Fibroblast of the conjunctiva (primary cell): ENCODE measurements around the gene ATM.
"Not testable (repeated sequence)": the region's sequence is repeated elsewhere in the genome, so short reads cannot be mapped to it uniquely, and the experiment has no call there.

Source experiments
- DNase-seq: peaks from one replicate; pipeline ENCODE4 v3.0.0-alpha.2; 2010; ENCODE audit warnings: low read depth

ATM gene

DNA sequence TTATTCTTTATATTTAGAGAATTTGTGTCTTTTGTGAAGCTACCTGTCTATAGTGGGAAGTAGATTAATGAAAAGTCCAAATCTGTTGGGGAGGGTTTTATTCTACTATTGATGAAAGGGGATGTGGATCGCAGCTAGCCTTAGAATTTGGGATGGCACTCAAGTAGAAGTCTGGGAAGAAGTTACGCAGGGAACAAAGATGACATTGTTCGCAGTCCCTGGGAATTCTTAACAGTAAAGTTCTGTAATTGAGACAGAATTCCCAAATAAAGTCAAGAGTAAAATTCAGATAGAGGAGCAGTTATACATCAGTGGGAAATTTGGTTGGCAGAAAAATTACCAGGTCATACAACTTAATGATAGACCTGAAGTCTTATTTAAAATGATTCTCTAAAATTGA, 64.1 kb downstream of the ATM start:
- no peak for DNase-seq

DNA sequence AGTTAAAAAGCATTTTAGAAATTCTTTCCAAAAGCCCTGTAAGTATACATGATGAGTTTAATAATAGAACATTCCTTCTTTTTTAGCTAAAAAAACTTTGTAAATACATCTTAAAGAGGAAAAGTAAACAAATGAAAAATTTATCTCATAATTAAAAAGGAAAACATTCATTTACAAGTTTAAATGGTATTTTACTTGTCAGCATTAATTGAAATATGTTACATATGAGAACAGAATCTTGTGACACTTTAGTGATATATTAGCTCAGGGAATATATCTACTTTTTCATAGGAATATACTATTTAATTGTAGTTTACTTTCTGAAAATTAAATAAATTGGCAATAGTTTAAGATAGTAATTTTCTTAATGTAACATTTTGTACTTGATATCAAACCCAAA, 66.2 kb downstream of the ATM start:
- DNase-seq: not testable (repeated sequence)

DNA sequence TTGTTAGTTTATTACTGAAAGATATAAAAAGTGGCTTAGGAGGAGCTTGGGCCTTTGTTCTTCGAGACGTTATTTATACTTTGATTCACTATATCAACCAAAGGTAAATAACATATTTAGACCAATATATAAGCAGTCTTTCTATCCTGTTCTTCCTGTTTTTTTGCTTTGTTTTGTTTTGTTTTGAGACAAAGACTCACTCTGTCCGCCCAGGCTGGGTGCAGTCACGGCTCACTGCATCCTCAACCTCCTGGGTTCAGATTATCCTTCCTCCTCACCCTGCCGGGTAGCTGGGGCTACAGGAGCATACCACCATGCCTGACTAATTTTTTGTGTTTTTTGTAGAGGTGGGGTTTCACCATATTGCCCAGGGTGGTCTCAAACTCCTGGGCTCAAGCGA, 66.8 kb downstream of the ATM start:
- no peak for DNase-seq

DNA sequence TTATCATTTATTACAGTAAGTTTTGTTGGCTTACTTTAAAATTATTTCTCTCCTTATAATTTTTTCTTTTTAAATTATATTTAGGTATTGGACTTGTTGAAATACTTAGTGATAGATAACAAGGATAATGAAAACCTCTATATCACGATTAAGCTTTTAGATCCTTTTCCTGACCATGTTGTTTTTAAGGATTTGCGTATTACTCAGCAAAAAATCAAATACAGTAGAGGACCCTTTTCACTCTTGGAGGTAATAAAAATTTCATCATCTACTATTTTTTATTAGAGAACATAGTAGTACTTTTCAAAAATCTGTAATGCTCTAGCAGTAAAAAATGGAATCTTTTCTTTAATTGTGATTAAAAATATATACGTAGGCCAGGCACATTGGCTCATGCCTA, 70.4 kb downstream of the ATM start:
- DNase-seq: no peak

DNA sequence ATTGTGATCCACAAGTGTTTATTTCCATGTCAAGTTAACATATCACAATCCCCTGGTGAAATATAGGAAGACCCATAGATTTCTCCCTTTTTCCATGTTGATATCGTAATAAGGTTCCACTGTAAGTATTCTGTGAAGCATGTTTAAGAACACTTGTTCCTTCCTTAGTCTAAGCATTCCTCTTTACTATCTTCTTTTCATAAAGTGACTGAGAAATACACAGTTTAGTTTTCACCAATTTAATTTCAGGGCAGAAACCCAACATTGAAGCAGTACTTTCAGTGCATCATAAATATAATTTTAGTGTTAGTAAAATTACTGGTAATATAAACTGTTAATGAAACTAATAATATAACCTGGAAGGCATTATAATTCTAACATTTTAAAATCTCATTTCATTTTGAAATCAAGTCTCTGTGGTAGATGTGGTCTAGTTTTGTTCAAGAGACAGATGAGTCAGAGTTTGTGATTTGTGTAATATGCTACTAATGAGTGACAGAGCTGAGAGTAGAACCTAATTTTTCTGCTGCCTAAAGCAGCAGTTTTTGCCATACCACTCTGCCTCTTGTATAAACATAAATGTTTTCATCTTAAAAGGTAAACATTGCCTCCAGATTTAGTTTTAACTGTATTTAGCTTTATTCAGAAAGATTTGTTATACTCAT, 79.4 kb downstream of the ATM start:
- no peak for DNase-seq

DNA sequence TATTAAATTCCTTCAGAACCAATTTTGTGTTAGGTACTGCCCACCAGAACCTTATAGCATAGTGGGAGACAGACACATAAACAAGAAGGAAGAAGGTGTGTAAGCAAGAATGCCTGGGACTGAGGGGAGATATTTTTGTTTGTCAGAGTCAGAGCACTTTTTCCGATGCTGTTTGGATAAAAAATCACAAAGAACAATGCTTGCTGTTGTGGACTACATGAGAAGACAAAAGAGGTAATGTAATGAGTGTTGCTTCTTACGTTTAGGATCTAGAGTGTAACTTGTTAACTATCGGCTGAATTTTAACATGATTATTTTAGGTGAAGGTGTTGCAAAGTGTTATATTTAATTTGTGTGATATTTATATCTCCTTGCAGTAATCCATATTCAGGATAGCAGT, 84.9 kb downstream of the ATM start:
- no peak for DNase-seq

DNA sequence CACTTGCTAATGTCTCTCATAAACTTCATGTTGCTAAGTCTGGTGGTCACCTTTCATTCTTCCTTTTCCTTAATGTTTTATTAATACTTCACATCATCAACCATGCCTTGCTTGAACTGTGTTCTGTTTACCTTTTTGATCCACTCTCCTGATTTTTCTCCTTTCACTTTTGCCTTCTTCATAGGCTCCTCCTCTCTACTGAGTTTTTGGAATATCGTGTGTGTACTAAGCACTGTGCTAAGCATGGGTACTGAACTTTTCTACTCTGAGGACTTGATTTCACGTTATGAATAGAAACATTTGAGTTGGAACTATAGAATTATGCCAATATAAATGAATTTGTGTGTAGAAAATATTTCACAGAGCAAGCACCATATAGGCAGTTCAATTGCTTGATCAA, 90.6 kb downstream of the ATM start:
- DNase-seq: no peak

DNA sequence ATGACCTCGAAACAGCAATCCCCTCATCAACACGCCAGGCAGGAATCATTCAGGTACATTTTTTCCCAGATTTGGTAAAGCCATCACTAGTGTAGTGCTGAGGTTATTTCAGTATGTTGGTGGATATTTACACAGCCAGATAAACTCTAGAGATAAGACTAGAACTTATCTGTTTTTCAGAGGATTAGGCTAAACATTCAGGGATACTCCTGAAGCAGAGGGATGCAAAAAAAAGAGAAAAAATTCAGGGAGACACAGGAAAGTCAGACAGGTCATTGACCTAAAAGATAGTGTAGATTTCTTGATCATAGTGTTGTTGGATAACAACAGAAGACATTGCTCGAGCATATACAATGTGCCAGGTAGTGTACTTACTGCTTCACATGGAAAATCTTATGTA, 93.2 kb downstream of the ATM start:
- no peak for DNase-seq

DNA sequence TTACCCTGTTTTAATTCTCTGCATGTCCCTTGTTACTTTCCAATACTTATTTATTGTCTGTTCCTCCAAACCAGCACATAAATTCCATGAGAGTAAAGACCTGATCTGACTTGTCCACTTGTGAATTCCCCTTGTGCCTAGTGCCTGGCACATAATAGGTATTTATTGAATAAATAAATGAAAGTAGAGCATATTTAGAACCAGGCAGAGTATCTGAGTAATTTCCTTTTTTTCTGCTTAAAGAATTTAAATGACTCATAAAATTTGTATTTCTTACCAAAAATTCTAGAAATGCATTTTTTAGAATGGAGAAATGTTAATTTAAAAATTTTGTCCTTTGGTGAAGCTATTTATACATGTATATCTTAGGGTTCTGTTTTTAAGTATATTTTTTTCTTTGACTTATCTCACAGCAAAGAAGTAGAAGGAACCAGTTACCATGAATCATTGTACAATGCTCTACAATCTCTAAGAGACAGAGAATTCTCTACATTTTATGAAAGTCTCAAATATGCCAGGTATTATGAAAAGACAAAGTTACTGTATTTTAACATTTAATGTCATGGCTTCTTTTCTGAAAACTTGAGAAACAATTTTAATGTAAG, 96.8 kb downstream of the ATM start:
- DNase-seq: no peak

DNA sequence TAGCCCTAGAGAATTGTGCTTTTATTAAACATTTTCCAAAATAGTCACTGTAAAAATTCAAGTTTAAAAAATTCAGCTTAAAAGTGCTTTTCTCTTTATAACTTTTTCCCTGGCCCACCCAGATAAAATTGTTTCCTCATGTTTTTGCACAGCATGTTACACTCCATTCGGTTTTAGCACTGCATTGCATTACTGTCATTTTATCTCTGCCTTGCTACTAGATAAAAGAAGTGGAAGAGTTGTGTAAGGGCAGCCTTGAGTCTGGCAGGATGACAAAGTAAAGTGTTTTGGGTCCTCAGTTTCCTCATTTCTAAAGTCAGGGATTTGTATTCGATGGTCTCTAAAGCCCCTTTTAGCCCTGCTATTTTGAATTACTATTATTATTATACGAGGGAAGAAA, 99.8 kb downstream of the ATM start:
- DNase-seq: no peak

DNA sequence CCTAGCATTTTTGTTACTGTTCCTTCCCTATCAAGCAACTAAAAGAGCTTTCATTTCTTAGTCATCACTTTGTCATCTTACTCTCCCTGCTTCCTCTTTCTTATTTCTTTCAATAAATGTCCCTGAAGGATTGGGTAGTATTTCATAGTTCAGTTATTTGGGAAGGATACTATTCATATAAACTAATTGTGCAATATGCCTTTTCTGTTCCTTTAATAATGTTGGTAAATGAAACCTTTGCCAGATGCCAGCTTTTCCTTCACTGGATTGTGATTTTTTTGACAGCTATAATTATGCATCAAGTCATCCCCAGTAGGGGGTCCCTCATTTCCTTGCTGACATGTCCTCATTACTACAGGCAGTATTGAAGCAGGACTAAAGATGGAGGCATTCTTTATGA, 101.7 kb downstream of the ATM start:
- no peak for DNase-seq

DNA sequence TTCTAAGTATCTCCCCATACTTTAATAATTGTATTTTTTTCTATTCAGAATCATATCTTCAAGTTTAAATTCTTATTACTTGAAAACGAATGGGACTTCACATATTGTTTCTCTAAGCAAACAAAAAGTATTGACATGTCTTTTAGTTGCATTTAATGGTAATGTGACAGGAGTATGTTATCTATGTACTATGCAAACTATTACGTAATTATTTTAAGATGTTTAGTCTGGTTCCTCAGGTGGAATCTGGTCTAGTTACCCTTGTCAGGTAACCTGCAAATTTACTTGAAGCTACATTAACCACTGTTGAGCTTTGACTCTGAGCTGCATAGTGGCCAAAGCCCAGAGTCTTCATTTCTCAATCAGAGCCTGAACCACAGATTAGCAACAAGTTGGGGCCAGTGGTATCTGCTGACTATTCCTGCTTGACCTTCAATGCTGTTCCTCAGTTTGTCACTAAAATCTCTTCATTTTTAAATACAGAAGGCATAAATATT, 110.6 kb downstream of the ATM start:
- no peak for DNase-seq

DNA sequence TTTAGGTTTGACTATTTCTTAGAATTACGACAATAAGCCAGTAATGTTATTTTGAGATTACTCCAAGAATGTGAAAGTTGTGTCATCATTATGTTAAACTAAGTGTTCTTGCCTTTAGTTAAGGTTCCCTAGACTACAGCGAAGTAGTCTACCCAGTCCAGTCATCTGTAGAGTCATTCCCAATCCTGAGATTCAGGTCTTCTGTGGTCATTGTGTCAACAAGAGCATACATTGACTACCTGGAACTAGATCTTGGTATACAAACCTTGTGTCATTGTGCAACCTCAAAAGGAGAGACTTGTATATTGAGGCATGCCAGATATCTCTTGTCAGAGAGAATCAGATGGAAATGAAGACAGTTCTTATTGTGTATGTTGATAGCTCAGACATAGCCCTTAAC, 115.9 kb downstream of the ATM start:
- no peak for DNase-seq

DNA sequence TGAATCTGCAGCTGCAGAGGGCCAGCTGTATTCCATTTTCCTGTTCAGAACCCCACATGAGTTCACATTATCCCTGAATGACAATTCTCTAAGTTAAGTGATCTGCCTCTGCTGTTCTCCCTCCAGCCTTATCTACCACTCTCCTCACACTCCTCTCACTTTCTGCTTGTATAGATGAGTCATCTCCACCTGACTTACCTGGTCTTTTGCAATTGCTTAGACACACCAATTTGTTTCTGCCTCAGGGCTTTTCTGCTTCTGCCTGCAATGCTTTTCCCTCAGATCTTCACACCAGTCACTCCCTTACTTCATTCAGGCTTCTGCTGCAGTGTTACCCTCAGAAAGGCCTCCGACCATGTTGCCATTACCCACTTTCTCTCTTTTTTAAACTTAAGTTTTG, 118.1 kb downstream of the ATM start:
- DNase-seq: no peak

DNA sequence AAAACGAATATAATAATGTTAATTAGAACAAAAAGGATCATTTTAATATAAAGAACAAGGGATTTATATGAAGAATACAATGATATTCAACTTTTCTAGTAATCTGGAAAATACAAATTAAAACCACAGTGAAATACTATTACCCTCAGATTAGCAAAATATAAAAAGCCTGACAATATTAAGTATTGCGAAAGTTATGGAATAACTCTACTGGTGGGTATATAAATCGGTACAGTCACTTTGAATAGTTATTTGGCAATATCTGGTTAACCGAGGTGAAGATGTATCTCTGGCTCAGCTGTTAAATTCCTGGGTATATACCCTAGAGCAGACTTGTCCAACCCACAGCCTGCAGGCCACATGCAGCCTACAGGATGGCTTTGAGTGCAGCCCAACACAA, 118.8 kb downstream of the ATM start:
- DNase-seq: no peak

DNA sequence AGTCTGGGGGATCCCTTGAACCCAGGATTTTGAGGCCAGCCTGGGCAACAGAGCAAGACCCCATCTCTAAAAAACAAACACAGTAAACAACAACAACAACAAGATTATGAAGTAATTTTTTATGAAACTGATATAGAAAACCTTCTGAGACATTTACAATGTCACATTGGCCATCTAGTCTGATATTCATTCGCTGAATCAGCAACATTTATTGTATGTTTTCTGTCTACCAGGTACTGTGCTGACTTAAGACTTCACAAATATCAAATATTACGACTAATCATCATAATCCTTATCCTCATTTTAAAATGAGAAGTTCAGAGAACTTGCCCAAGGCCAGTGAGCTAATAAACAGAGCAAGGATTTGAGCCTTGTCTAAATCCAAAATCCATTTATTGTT, 120.8 kb downstream of the ATM start:
- DNase-seq: no peak

DNA sequence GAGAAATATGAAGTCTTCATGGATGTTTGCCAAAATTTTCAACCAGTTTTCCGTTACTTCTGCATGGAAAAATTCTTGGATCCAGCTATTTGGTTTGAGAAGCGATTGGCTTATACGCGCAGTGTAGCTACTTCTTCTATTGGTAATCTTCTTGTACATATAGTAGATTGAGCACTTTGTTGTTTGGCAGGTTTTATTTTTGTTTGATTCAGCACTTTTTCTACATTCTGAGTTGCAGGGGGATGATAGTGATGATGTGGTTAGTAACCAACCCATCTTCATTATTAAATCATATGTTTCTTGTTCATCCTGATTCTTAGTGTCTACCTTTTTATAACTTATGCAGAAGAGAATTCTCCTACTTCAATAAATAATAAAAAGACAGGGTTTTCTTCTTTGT, 122.9 kb downstream of the ATM start:
- no peak for DNase-seq

DNA sequence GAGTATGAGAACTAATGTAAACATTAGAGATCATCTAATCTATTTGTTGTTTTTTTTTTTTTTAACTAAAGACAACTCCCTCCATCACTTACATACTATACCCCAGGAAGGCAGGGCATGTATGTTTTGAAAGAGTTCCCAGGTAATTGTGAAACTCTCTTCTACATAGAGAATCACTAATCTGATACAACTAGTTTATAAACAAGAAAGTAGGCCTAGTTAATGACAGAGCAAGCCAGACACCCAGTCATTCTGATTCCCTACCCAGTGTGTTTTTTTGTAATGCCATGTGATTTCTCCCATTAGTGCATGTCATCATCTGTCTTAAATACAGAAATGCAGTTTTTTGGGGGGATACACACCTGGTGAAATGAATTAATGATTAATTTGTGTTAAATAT, 123.6 kb downstream of the ATM start:
- DNase-seq: no peak

DNA sequence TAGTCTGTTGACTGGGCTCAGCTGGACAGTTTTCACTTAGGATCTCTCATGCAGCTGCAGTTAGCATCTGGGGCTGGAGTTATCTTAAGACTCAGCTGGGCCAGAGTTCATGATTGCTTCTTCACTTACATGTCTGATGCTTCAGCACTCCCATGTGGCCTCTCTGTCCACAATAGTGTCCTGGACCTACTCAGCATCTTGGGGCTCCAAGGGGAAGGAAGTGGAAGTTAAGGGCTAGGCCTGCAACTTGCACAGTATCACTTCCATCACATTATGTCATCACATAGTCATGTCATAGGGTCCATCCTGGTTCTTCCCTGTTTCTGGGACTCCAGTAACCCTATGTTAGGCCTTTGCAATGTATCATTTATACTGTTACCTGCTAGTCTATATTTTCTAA, 128.6 kb downstream of the ATM start:
- no peak for DNase-seq

DNA sequence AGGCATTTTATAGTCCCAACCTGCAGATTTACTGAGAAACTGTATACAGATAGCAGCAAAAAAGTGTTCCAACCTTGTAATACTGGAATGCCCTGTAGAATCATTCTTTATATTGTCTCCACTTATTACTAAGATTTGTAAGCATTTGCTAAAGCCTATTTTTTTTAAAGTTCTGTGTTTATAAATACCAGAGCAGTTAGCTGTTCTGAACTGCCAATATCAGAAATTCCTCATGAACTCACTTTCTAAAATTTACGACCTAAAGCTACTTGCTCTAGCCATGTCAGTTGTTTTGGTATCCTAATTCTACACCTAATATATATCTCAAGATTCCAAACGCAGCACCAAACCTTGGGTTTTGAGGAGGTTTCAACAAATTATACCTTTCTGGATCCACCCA, 141.3 kb downstream of the ATM start:
- DNase-seq: no peak

DNA sequence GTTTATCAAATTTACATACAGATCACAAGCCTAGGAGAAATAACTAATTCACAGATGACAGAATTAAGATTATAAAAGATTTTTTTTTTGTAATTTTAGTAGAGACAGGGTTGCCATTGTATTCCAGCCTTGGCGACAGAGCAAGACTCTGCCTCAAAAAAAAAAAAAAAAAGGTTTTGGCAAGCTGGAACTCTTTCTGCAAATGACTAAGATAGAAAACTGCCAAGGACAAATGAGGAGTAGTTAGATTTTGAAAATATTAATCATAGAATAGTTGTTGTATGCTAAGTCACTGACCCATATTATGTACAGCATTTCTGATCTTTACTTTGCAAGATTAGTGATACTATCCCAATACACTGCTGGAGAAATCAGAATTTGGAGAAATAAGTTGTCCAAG, 145.3 kb downstream of the ATM start:
- no peak for DNase-seq

DNA sequence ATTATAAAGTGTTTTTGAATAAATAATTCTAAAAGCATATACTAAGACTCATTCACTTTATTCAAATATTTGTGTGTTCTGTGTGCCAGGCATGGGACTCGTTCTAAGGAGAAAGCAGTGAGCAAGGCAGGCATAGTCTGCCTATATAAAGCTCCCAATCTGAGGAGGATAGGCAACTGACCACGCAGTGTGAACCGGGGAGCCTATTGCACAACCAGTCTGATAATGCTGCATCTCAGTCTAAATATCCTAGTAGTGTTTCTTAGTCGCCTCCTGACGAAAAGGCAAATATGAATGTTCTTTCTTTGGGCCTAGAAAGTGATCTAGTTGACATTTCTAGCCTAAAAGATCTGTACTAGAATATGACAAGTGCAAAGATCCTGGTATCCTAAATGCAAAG, 146.2 kb downstream of the ATM start:
- no peak for DNase-seq

DNA sequence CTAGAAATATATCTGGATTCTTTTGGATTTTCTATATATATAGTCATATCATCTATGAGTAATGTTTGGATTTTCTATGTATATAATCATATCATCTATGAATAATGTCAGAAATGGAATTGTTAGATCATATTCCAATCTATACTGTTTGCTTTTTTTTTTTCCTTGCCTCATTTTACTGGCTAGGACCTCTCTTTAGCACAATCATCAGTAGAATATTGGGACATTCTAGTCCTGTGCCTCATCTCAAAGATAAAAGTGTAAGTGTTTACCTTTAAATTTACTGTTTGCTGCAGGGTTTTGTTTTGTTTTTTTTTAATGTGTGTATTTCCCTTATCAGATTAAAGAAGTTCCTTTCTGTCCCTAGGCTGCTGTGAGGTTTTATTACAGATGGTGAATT, 147.4 kb downstream of the ATM start:
- no peak for DNase-seq

DNA sequence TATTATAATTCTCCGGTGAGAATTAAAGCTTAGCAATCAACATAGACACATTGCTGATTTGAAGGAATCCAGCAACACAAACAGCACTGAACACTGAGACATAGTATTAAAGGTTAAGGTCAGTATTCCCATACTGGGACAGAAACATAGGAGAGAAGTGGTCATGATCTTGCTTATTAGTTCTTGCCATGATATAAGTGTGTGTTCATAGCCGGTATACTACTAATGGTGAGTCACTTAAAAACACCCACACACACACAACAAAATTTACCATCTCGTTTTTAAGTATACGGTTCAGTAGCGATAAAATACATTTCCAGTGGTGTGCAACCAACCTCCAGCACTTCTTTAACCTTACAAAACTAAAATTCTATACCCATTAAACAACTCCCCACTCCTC, 148.1 kb downstream of the ATM start:
- no peak for DNase-seq
